Adrenal gland (tissue), 5 donors: Measurements from ENCODE around the gene CA5A.

ENCODE experiments used
- POLR2A ChIP-seq, 2 donors: fragments of 450-650 bp; IDR thresholded peaks; one replicate each; pipeline ENCODE4 v1.6.1; 2017; ENCODE audit warnings: antibody characterized with exemption in 2 of 2, mild to moderate bottlenecking in 2 of 2, moderate library complexity in 1 of 2
- TF ChIP-seq, protein P1 (sequence below), 6 experiments: fragments of 450-650 bp in 4 of 6; fragments of 200-600 bp in 2 of 6; sonication (generic) in 1 of 6; IDR thresholded peaks; 1 replicate in 5 of 6; 2 replicates in 1 of 6; pipeline versions ENCODE4 v1.5.1 to v1.8.0; 2016 to 2021; ENCODE audit warnings: antibody characterized with exemption in 6 of 6, mild to moderate bottlenecking in 2 of 6, moderate library complexity in 1 of 6
- donor health status: DM: no; HTN: no; CAD: no.

- TF ChIP-seq POLR2A (IDR thresholded peaks at IDR 0.05), result no peak
- TF ChIP-seq, protein P1, sequence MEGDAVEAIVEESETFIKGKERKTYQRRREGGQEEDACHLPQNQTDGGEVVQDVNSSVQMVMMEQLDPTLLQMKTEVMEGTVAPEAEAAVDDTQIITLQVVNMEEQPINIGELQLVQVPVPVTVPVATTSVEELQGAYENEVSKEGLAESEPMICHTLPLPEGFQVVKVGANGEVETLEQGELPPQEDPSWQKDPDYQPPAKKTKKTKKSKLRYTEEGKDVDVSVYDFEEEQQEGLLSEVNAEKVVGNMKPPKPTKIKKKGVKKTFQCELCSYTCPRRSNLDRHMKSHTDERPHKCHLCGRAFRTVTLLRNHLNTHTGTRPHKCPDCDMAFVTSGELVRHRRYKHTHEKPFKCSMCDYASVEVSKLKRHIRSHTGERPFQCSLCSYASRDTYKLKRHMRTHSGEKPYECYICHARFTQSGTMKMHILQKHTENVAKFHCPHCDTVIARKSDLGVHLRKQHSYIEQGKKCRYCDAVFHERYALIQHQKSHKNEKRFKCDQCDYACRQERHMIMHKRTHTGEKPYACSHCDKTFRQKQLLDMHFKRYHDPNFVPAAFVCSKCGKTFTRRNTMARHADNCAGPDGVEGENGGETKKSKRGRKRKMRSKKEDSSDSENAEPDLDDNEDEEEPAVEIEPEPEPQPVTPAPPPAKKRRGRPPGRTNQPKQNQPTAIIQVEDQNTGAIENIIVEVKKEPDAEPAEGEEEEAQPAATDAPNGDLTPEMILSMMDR (IDR thresholded peaks at IDR 0.05), result no peak
These were observed 87.5 kb downstream of the CA5A start for GRCh38 chr16:87848676-87849345.
